Limb (tissue), 2 donors: ENCODE data around the gene USP36.
"Not testable (repeated sequence)": the region's sequence is repeated elsewhere in the genome, so short reads cannot be mapped to it uniquely, and the experiment has no call there.

Experiments used
- DNase-seq, 2 donors: peaks; one replicate each; pipeline ENCODE4 v3.0.0-alpha.2; 2016; ENCODE audit errors: extremely low spot score in 2 of 2

Gene USP36

GRCh38 chr17:78840780-78841611 lies at the start of gene USP36:
TSS of gene USP36 (minus strand) at chr17:78840814. CDS start at chr17:78836363, 4,451 bp downstream.
- peak; percentile 99 to 100 for DNase-seq

- DNase-seq, result not testable (repeated sequence)
These were observed 49.5 kb upstream of the USP36 start for GRCh38 chr17:78890096-78890495.

- no peak for DNase-seq
These were observed 48.9 kb upstream of the USP36 start for GRCh38 chr17:78889531-78889930.

GRCh38 chr17:78888941-78889518 lies 48.4 kb upstream of the USP36 start:
- DNase-seq, result no peak

- no peak for DNase-seq
These were observed 46.3 kb upstream of the USP36 start for GRCh38 chr17:78886954-78887353.

GRCh38 chr17:78885956-78886355 lies 45.3 kb upstream of the USP36 start:
- DNase-seq, result no peak

GRCh38 chr17:78884876-78885667 lies 44.5 kb upstream of the USP36 start:
- DNase-seq, result no peak

- DNase-seq, result no peak
These were observed 43.7 kb upstream of the USP36 start for GRCh38 chr17:78884148-78884825.

- DNase-seq, result peak; percentile 77 to 78
These were observed 43.0 kb upstream of the USP36 start for GRCh38 chr17:78883533-78884131.

GRCh38 chr17:78883089-78883532 lies 42.5 kb upstream of the USP36 start:
- no peak for DNase-seq

GRCh38 chr17:78882540-78883088 lies 42.0 kb upstream of the USP36 start:
- no peak for DNase-seq

- peak; percentile 83 to 94 for DNase-seq
These were observed 39.1 kb upstream of the USP36 start for GRCh38 chr17:78879635-78880186.

GRCh38 chr17:78878871-78879527 lies 38.4 kb upstream of the USP36 start:
- DNase-seq, result no peak

- no peak for DNase-seq
These were observed 37.6 kb upstream of the USP36 start for GRCh38 chr17:78878261-78878660.

GRCh38 chr17:78876954-78877517 lies 36.4 kb upstream of the USP36 start:
- DNase-seq, result not testable (repeated sequence)

GRCh38 chr17:78876094-78876597 lies 35.5 kb upstream of the USP36 start:
- DNase-seq, result no peak

GRCh38 chr17:78875363-78876093 lies 34.9 kb upstream of the USP36 start:
- DNase-seq, result no peak

GRCh38 chr17:78873519-78874340 lies 33.1 kb upstream of the USP36 start:
- peak; percentile 43 to 65 for DNase-seq
